ENCODE measurements around the gene ARID1B. TPM values are rescaled to one million over a fixed set of nuclear protein-coding genes. Genes with fewer than 3 reads are reported as not detected.

Gene ARID1B
- total RNA-seq, 1 experiment from 2014 or later: 13.9 TPM

DNA sequence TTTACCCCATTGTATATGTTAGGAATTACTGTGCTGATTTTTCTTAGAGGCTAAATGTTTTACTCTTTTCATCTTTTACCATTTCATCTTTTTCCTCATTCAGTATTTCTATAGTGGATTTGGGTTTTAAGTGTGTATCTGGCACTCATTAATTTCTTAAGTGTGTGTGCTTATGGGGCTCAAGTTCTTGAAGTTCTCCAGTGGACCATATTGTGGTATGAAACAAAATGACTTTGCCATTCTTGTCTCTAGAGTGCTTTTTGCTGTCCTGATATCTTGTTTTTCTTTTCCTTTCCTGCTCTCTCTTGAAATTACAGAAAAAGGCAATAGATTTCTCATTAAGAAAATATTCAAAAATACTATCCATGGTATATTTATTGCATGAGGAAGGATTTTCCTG, 123.1 kb downstream of the ARID1B start:
- no peak overlapping the region for H3K27ac ChIP-seq
- H3K4me3 ChIP-seq: no peak overlapping the region
- peaks cover 4% of the 10 kb centered on the region for H3K36me3 ChIP-seq
- H3K4me1 ChIP-seq (replicated peaks): no peaks in the 10 kb centered on the region
- H3K27me3 ChIP-seq (replicated peaks): no peaks in the 10 kb centered on the region
- no peaks in the 10 kb centered on the region for H3K9me3 ChIP-seq (replicated peaks)
- no peak for DNase-seq (ENCODE audit: low read depth in 1 of 2, low spot score in 2 of 2)

GRCh38 chr6:156901309-156902019, 124.3 kb downstream of the ARID1B start:
- no peaks in the 10 kb centered on the region for H3K27me3 ChIP-seq (replicated peaks)
- DNase-seq (ENCODE audit: low read depth in 1 of 2, low spot score in 2 of 2): no peak
- no peak overlapping the region for H3K4me3 ChIP-seq
- H3K36me3 ChIP-seq: peaks cover 4% of the 10 kb centered on the region
- H3K27ac ChIP-seq: no peak overlapping the region
- H3K4me1 ChIP-seq (replicated peaks): no peaks in the 10 kb centered on the region
- H3K9me3 ChIP-seq (replicated peaks): no peaks in the 10 kb centered on the region

- Histone ChIP-seq H3K27me3 (replicated peaks) (no peaks in the 10 kb centered on the region), H3K9me3 (replicated peaks) (no peaks in the 10 kb centered on the region), H3K27ac (no peak overlapping the region), H3K4me3 (no peak overlapping the region), H3K4me1 (replicated peaks) (no peaks in the 10 kb centered on the region), H3K36me3 (peaks cover 4% of the 10 kb centered on the region)
- DNase-seq (ENCODE audit: low read depth in 1 of 2, low spot score in 2 of 2): no peak
Measured at GRCh38 chr6:156902782-156903181, 125.6 kb downstream of the ARID1B start.

DNA sequence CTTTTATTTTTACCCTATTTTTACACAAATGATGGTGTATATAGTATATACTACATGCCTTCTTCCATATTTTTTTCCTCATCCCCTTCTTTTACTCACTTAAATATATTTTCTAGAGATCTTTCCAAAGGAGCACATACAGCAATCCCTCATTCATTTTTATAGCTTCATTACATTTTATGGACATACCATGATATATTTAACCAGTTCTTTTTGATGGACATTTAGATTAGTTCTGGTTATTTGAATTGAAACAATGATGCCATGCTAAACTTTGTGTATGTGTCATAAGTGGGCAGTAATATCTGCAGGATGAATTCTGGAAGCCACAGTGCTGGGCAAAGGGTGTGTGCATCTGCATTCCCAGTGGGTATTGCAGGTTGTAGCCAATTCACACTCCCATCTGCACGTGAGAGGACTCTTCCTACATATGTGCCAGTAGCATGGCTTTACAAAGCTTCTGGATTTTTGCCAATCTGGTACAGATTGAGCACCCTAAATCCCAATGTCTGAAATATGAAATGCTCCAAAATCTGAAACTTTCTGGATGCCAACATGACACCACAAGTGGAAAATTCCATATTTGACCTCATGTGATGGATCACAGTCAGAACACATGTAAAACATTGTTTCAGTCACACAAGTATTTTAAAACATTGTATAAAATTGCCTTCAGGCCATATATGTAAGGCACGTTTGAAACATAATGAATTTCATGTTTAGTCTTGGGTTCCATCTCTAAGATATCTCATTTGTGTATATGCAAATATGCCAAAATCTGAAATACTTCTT, 127.2 kb downstream of the ARID1B start:
- DNase-seq (ENCODE audit: low read depth in 1 of 2, low spot score in 2 of 2): no peak
- no peaks in the 10 kb centered on the region for H3K9me3 ChIP-seq (replicated peaks)
- H3K36me3 ChIP-seq: peaks cover 4% of the 10 kb centered on the region
- H3K4me1 ChIP-seq (replicated peaks): no peaks in the 10 kb centered on the region
- H3K27me3 ChIP-seq (replicated peaks): no peaks in the 10 kb centered on the region
- no peak overlapping the region for H3K4me3 ChIP-seq
- no peak overlapping the region for H3K27ac ChIP-seq

DNA sequence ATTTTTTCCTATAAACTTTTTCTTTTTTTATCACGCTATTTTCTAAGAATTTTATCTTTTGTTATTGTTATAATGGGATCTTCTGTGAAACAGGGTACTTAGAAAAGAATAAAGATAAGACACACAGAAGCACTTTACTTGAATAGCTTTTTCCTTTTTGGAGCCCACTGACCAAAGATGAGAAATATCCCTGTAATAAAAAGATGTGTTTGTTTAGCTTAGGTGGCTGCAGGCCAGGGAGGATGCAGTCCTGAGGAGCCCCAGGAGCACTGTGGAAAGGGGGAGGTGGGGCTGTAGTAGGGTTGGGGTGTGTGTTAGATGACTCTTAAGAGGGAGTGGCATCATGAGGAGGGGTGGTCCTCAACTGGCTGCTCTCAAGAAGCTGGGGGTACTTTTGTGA, 128.6 kb downstream of the ARID1B start:
- no peaks in the 10 kb centered on the region for H3K27me3 ChIP-seq (replicated peaks)
- H3K4me3 ChIP-seq: no peak overlapping the region
- no peak for DNase-seq (ENCODE audit: low read depth in 1 of 2, low spot score in 2 of 2)
- H3K4me1 ChIP-seq (replicated peaks): no peaks in the 10 kb centered on the region
- H3K36me3 ChIP-seq: peaks cover 4% of the 10 kb centered on the region
- no peak overlapping the region for H3K27ac ChIP-seq
- H3K9me3 ChIP-seq (replicated peaks): no peaks in the 10 kb centered on the region

DNA sequence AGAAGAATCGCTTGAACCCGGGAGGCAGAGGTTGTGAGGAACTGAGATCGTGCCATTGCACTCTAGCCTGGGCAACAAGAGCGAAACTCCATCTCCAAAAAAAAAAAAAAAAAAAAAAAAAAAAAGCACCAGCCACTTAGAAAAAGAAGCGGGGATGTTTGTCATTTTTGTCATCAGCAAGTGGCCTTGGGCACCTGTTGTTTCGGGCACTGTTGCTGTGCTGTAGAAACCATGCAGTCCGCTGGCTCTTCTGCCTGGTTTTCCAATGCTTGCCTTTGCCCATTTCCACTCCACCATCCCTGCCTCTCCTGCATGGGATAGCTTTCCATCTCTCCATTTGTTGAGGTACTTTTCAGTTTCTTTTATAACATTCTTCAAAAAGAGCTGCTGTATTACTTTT, 129.3 kb downstream of the ARID1B start:
- no peak overlapping the region for H3K4me3 ChIP-seq
- H3K36me3 ChIP-seq: peaks cover 4% of the 10 kb centered on the region
- no peaks in the 10 kb centered on the region for H3K4me1 ChIP-seq (replicated peaks)
- H3K9me3 ChIP-seq (replicated peaks): no peaks in the 10 kb centered on the region
- no peak for DNase-seq (ENCODE audit: low read depth in 1 of 2, low spot score in 2 of 2)
- no peak overlapping the region for H3K27ac ChIP-seq
- no peaks in the 10 kb centered on the region for H3K27me3 ChIP-seq (replicated peaks)

DNA sequence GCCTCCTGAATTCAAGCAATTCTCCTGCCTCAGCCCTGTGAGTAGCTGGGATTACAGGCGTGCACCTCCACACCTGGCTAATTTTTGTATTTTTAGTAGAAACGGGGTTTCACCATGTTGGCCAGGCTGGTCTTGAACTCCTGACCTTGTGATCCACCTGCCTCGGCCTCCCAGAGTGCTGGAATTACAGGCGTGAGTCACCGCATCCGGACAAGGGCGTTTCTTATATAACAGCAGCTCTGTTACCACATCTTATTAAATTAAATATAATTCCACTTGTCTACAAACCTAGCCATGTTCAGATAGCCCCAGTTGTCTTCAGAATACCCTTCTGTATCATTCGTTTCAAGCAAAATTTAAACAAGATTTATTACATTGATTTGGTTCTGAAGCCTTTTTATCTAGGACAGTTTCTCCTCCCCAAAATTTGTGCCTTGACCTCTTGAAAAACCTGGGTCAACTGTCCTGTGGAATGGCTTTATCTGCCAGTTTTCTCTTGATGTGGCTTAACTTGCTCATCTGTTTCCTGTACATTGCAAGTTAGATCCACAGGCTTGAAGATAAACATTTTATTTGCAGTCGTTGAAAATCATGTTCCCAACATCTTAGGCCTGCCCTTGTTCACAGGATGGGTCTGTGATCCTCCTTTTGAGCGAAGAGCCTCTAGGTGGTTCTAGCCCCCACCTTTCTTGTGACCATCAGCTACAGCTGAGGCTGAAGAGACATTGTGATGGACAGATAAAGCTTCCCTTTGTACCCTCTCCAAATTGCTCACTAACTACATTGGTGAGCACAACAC, 132.2 kb downstream of the ARID1B start:
- Histone ChIP-seq H3K4me1 (replicated peaks) (no peaks in the 10 kb centered on the region), H3K9me3 (replicated peaks) (no peaks in the 10 kb centered on the region), H3K36me3 (peaks cover 4% of the 10 kb centered on the region), H3K27me3 (replicated peaks) (no peaks in the 10 kb centered on the region), H3K27ac (no peak overlapping the region), H3K4me3 (no peak overlapping the region)
- no peak for DNase-seq (ENCODE audit: low read depth in 1 of 2, low spot score in 2 of 2)

- no peak overlapping the region for H3K27ac ChIP-seq
- no peaks in the 10 kb centered on the region for H3K4me1 ChIP-seq (replicated peaks)
- no peaks in the 10 kb centered on the region for H3K9me3 ChIP-seq (replicated peaks)
- H3K4me3 ChIP-seq: no peak overlapping the region
- no peaks in the 10 kb centered on the region for H3K27me3 ChIP-seq (replicated peaks)
- no peaks in the 10 kb centered on the region for H3K36me3 ChIP-seq
- no peak for DNase-seq (ENCODE audit: low read depth in 1 of 2, low spot score in 2 of 2)
Measured at GRCh38 chr6:156910011-156910334, 132.8 kb downstream of the ARID1B start.

DNA sequence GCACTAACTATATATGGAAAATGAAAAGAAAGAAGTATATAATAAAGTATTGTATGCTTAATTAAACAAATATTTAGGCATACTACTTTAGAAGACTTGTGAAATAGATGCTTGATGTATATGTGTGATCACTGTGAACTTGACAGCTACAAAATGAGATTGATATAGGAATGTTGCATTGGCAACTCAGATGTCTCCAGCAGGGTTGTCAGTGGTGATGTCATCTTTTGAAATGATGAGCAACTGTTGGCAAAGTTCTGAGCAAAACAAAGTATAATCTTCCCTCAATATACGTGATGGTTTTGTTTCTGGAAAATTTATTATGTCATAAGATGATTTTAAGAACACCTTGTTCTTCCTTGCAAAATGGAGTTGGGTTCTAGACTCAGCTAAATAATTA, 133.8 kb downstream of the ARID1B start:
- Histone ChIP-seq H3K9me3 (replicated peaks) (no peaks in the 10 kb centered on the region), H3K4me3 (no peak overlapping the region), H3K36me3 (no peaks in the 10 kb centered on the region), H3K27me3 (replicated peaks) (no peaks in the 10 kb centered on the region), H3K4me1 (replicated peaks) (no peaks in the 10 kb centered on the region), H3K27ac (no peak overlapping the region)
- no peak for DNase-seq (ENCODE audit: low read depth in 1 of 2, low spot score in 2 of 2)

DNA sequence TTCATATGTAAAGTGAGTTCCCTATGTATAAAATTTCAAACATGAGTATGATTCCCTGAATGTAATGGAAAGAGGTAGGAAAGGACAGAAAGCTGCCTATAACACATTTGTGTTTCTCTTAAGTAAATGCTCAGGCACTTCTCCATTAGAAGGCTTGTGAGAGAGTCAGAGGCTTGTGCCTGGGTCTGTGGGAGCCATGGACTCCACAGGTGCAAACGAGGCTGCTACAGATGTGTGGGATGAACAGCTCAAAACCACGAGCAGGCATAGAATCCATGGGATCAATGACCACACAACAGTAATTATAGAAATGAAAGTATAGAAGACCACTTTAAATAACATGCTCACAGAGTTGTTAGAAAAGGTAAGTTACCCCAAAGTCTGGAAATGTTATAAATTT, 134.4 kb downstream of the ARID1B start:
- H3K27me3 ChIP-seq (replicated peaks): no peaks in the 10 kb centered on the region
- no peaks in the 10 kb centered on the region for H3K4me1 ChIP-seq (replicated peaks)
- H3K9me3 ChIP-seq (replicated peaks): no peaks in the 10 kb centered on the region
- no peak for DNase-seq (ENCODE audit: low read depth in 1 of 2, low spot score in 2 of 2)
- H3K27ac ChIP-seq: no peak overlapping the region
- no peak overlapping the region for H3K4me3 ChIP-seq
- no peaks in the 10 kb centered on the region for H3K36me3 ChIP-seq

DNA sequence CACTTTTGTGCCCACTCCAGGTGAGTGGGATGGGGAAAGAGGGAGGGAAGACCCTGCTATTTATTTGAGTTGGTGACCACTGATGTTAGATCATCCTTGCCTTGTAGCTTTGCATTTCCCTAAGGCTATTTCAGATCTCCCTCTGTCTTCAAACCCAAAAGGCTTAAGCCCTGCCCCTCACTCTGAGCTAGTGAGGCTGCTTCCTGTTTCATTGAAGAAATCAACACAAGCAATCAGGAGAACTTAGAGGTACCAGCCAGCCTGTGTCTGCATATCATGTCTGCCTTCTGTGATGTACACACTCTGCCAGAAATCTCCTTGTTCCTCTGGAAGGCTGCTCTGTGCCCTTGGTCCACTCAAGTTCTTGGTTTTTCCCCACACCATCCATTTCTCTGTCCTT, 135.3 kb downstream of the ARID1B start:
- Histone ChIP-seq H3K9me3 (replicated peaks) (no peaks in the 10 kb centered on the region), H3K4me1 (replicated peaks) (no peaks in the 10 kb centered on the region), H3K27ac (no peak overlapping the region), H3K27me3 (replicated peaks) (no peaks in the 10 kb centered on the region), H3K4me3 (no peak overlapping the region), H3K36me3 (no peaks in the 10 kb centered on the region)
- DNase-seq (ENCODE audit: low read depth in 1 of 2, low spot score in 2 of 2): no peak

DNA sequence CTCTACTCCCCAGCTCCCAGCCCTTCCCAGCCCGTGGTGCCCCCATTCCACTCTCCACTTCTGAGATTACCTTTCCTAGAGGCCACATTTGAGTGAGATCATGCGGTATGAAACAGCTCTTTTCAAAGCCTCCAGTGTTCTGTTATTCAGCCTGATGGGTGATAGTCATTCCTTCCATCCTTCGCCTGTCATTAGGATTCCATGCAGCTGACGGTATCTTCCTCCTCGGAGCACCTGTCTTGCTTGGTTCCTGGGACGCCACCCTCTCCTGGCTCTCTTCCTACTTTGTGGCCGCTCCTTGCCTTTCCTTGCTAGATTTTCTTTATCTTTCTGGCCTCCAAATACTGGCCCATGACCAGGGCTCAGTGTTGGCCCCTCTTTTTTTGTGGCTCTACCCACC, 137.0 kb downstream of the ARID1B start:
- Histone ChIP-seq H3K27ac (no peak overlapping the region), H3K27me3 (replicated peaks) (no peaks in the 10 kb centered on the region), H3K36me3 (no peaks in the 10 kb centered on the region), H3K4me3 (no peak overlapping the region), H3K9me3 (replicated peaks) (no peaks in the 10 kb centered on the region), H3K4me1 (replicated peaks) (no peaks in the 10 kb centered on the region)
- DNase-seq (ENCODE audit: low read depth in 1 of 2, low spot score in 2 of 2): no peak

GRCh38 chr6:156916130-156916801, 139.1 kb downstream of the ARID1B start:
- Histone ChIP-seq H3K4me1 (replicated peaks) (0 out of 2 replicates have a peak, but pooled peaks cover 6% of the 10 kb centered on the region), H3K27me3 (replicated peaks) (no peaks in the 10 kb centered on the region), H3K4me3 (no peak overlapping the region), H3K9me3 (replicated peaks) (no peaks in the 10 kb centered on the region), H3K36me3 (no peaks in the 10 kb centered on the region), H3K27ac (no peak overlapping the region)
- DNase-seq (ENCODE audit: low read depth in 1 of 2, low spot score in 2 of 2): no peak
